Body of pancreas (tissue), 4 donors: Measurements from ENCODE around the gene TAB3.

Experiments used
- CTCF ChIP-seq, 7 experiments: fragments of 450-650 bp in 4 of 7; fragments of 200-600 bp in 3 of 7; sonication (generic) in 3 of 7; IDR thresholded peaks; one replicate each; pipeline ENCODE4 v1.5.1; 2016 to 2019; ENCODE audit warnings: antibody characterized with exemption in 7 of 7
- POLR2A ChIP-seq, 3 donors: fragments of 450-650 bp; IDR thresholded peaks; one replicate each; pipeline ENCODE4 v1.6.1; 2016; ENCODE audit warnings: antibody characterized with exemption in 3 of 3, mild to moderate bottlenecking in 2 of 3

DNA sequence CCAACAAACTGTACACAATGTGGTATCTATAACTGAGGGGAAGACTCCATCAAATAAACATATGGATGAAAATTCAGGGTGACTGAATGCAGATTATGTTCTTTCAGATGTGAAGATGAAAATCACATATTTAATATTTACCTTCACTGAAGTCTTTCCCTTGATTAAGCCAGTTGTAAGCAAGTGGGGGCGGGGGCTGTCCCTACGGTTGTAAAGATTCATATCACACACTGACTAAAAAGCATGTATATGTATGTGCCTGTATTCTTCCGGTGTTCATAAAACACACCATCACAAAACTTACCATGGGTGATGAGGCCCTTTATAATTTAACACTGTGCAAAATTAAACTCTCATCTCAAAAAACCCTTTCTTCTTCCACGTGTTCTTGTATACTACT lies 1.3 kb downstream of the TAB3 start:
- TF ChIP-seq CTCF (IDR thresholded peaks at IDR 0.05) (no peak), POLR2A (IDR thresholded peaks at IDR 0.05) (no peak)
